Measurements from ENCODE around the gene ITGB2. TPM values are rescaled to one million over a fixed set of nuclear protein-coding genes. Genes with fewer than 3 reads are reported as not detected.

Gene ITGB2
- 4.9 TPM for total RNA-seq

- no peak for FAIRE-seq
- no peak for DNase-seq (ENCODE audit: low spot score in 2 of 2)
These were observed at the start of gene ITGB2 for GRCh38 chr21:44920694-44921604. ITGB2 (minus strand) TSS chr21:44920899; CDS start chr21:44910782, 10,117 bp downstream.

- FAIRE-seq (no peak), DNase-seq (ENCODE audit: low spot score in 2 of 2) (no peak)
These were observed 49.4 kb upstream of the ITGB2 start for GRCh38 chr21:44969931-44970755.

- DNase-seq (ENCODE audit: low spot score in 2 of 2) (no peak), FAIRE-seq (no peak)
These were observed 48.5 kb upstream of the ITGB2 start for GRCh38 chr21:44969066-44969670.

GRCh38 chr21:44967082-44968047 is 46.7 kb upstream of the ITGB2 start:
- no peak for DNase-seq (ENCODE audit: low spot score in 2 of 2)
- FAIRE-seq: no peak

GRCh38 chr21:44966135-44967081 is 45.7 kb upstream of the ITGB2 start:
- FAIRE-seq: no peak
- DNase-seq (ENCODE audit: low spot score in 2 of 2): no peak

DNA sequence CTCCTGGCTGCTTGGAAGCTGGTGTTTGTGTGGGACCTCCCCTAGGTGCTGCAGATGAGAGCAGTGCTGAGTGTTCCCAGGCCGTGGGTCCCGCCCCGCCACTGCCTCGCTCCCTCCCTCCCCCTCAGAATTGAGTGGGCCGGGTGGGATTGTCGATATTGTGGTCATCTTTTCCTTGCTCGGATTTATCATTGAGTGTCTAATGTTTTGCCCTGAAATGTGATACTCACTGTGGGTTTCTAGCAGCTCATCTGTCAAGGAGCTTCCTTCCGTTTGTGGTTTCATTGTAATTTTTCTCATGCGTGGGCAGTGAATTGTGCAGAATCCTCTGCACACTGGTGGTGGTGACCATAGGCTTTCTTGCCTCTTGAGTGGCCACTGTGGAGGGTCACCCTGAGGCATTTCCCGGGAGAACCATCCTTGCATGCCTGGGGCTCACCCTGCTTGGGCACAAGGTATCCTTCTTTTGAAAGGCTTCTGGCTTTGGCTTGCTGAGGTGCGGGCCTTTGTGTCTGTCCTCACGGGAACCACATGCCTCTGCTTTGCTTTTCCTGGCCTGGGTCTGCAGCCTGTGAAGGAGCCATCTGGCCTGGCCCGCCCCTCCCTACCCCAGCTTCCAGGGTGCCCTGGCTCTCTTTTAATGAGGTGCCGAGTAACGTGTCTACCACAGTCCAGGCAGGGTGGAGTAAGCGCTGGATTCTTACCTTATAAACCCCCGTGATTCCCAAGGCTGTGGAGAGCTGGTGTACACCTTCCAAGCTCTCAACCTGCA is 44.7 kb upstream of the ITGB2 start:
- DNase-seq (ENCODE audit: low spot score in 2 of 2): no peak

DNA sequence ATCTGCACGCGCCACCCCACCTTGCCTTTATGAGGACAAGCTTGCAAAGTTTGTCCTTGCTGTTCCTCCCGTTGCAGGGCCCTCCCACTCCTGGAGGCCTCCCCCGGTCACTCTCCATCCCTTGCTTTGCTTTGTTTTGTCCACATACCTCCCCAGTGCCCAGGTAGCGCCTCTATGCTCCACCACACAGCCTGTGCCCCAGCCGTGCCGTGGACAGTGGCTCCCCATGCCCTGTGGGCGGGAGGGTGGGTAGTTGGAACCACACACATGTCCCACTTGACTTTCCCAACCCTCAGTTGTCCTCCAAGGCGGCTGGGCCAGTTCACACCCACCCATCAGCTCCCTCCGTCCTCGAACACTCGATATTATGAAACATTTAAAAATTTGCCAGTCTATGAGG is 43.7 kb upstream of the ITGB2 start:
- no peak for DNase-seq (ENCODE audit: low spot score in 2 of 2)
- no peak for FAIRE-seq

More for the DNA sequence above, 44.7 kb upstream of the ITGB2 start:
- FAIRE-seq: no peak

DNA sequence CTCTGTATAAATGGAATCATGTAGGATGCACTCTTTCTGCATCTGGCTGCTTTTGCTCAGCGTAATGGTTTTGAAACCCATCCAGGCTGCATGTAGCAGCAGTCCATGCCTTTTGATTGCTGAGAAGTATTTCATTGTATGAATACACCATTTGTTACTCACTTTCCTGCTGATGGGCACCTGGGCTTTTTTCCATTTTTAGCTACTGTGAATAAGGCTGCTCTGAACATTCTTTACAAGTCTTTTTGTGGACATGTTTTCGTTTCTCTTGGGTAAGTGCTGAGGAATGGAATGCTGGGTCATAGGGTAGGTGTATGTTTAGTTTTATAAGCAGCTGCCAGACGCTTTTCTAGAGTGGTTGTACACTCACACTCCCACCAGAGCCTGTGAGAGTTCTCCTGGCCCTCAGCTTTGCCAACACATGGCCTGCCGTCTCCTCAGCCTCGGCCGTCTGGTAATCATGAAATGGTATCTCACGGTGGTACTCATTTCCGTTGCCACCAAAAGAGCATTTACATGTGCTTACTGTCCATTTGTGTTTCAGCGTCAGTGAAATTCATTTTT is 41.8 kb upstream of the ITGB2 start:
- DNase-seq (ENCODE audit: low spot score in 2 of 2) (no peak), FAIRE-seq (no peak)

DNA sequence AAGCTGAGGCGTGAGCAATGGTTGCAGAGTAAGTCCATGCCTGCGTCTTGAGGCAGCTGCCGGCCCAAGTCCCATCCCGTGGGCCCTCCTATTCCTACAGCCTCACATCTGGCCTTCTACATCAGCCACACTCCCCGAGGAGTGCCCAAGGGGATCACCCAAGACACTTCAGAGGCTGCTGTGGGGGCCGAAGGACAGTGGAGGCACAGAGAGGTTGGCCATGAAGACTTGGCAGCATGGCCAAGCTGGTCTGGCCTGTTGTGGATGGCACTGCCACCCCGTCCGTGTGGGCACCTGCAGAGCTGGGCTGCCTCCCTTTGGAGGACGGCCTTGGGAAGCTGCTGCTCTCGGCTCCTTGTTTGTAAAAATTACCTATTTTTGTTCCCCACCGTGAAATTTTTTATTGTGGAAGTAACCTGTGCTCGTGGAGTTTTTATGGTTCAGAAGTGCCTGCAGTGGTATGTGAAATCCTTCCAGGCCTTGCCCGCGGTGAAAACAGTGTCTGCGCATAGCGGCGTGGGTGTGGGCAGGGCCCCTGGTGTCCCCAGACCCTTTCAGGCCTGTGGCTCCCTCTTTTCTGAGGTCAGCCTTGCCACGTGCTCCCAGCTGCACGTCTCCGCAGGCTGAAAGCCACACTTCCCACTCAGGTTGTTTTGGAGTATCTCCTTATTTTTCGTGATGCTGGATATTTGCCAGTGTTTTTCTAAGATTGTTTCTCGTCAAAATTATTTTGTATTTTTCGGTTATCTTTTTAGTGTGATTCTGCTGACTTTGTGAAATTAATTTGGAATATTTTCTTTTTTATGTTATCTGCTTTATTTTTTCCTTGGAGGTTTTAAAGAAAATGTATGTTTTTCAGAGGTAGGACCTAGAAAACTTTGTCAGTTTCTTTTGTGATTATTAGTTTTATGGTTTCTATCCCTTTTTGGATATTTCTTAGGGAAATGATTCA is 39.7 kb upstream of the ITGB2 start:
- FAIRE-seq: peak; percentile 6

DNA sequence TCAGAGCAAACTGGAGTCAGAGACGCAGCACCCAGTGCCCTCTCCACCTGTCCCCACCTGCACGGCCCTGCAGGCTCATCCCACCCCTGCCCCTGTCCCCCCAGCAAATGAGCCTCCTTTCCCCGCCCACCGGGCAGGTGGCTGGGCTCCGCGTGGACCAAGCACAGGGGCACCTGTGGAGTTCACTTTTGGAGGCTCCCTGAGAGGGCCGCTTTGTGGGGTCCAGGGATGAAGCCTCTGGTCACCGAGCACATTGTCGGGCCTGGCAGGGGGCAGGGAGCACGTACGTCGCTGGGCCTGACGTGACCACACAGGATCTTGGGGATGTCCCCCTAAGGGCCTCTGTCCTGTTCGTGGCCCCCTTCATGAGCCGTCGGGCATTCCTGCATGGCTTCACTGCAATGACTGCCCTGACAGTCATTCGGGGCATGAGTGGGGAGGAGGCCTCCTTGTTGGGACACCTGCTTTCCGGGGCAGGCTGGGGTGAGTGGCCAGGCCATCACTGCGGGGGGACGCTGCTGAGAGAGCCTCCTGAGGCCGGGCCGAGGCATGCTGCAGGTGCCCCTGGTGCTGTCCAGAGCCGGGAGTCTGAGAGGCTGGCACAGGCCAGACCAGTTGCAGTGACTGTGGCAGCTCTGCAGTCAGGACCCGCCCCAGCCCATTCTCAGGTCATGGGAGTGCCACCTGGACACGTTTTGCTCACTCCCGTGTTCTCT is 38.8 kb upstream of the ITGB2 start:
- no peak for FAIRE-seq

More for the DNA sequence above, 39.7 kb upstream of the ITGB2 start:
- no peak for DNase-seq (ENCODE audit: low spot score in 2 of 2)

DNA sequence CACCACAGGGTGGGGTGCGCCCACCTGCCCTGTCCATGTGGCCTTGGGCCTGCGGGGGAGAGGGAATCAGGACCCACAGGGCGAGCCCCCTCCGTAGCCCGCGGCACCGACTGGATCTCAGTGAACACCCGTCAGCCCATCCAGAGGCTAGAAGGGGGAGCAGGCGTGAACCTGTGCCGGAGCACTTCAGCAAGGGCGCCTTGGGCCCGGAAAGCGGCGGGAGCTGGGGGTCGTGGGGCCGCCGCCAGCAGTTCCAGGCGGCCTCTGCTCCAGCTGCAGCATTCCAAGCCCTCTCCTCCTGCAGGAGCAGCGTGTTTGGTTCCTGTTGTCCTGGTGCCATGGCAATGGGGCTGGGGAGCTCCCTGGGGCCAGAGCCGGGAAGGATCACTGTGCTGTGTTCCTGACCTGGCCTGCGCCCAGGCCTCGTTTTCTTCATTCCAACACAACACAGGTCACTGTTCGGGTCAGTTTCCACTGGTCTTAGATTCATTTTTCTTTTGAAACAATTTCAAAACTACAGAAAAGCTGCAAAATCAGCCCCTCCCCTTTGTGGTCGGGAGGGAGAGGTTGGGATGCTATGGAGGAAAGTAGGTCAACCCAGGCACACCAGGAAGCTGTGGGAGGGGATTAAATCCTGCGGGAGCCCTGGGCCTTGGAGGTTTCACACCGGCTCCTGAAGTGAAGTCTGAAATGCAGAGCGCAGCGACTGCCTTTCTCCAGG is 37.9 kb upstream of the ITGB2 start:
- FAIRE-seq: no peak
- DNase-seq (ENCODE audit: low spot score in 2 of 2): peak in 1 of 2 donors; percentile 56

More for the DNA sequence above, 38.8 kb upstream of the ITGB2 start:
- no peak for DNase-seq (ENCODE audit: low spot score in 2 of 2)

DNA sequence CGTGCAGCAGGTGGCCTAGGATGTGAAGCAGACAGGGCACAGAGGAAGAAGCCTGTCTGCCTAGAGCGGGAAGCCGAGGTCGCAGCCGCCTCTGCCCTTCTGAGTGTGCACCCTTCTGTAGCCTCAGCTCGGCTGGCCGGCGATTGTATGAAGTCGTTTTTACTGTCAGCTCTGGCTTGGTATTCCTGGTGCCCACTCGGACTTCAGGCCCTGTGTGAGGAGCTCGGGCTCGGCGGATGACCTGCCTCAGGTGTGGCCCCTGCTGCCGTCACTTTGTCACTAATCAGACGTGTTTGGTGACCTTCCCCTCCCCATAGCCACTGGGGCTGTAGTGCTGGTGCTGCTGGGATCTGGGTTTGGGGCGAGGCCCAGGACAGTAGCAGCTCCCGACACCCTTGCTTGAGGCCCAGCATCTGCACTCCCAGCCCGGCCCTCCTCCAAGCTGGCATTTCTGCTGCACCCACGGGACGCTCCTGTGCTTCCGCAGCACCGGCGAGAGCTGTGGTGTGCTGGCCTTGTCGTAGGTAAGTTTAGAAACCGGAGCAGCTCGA is 37.3 kb upstream of the ITGB2 start:
- FAIRE-seq (no peak), DNase-seq (ENCODE audit: low spot score in 2 of 2) (no peak)

DNA sequence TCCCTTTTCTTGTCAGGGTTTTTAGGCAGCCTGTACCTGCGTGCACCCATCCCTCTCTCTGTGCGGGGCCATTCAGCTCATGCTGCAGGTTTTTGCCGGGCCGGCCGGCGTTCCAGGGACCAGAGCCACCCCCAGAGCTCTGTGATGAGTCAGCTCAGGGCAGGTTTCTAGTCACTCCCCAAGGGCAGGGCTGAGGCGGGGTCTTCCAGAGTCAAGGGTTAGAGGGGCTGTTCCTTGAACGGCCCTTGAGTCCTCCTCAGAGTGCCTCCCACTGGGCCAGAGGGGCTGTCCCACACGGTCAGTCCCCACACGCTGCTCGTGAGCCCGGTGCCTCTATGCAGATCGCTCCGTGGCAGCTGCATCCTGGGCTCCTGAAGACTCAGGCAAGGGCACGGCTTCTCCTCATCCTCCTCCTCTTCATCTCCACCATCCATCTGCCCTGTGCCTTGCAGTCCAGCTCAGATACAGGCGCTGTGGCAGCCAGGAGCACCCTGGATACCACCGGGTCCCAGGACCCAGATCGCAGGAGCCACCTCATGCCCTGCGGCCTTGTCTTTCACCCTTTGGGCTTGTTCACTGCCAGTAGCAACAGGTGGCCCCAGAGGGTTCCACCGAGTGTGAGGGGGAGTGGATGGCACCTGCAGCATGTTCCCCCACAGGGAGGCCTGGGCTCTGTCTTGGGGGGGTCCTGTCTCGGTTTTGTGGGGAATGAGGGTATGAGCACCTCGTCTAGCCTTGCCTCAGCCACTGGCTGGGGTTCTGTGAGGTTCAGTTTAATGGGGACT is 36.5 kb upstream of the ITGB2 start:
- DNase-seq (ENCODE audit: low spot score in 2 of 2): no peak
- no peak for FAIRE-seq

Data from frontal cortex (tissue), 4 donors.